NCI-H2171 (cell line): ENCODE measurements around the gene GATAD2B.
"Not testable (repeated sequence)": the region's sequence is repeated elsewhere in the genome, so short reads cannot be mapped to it uniquely, and the experiment has no call there.

Experiments
- DNase-seq: peaks from one replicate; lab custom pipeline; 2025; lab: John Stamatoyannopoulos, UW

Gene GATAD2B

DNA sequence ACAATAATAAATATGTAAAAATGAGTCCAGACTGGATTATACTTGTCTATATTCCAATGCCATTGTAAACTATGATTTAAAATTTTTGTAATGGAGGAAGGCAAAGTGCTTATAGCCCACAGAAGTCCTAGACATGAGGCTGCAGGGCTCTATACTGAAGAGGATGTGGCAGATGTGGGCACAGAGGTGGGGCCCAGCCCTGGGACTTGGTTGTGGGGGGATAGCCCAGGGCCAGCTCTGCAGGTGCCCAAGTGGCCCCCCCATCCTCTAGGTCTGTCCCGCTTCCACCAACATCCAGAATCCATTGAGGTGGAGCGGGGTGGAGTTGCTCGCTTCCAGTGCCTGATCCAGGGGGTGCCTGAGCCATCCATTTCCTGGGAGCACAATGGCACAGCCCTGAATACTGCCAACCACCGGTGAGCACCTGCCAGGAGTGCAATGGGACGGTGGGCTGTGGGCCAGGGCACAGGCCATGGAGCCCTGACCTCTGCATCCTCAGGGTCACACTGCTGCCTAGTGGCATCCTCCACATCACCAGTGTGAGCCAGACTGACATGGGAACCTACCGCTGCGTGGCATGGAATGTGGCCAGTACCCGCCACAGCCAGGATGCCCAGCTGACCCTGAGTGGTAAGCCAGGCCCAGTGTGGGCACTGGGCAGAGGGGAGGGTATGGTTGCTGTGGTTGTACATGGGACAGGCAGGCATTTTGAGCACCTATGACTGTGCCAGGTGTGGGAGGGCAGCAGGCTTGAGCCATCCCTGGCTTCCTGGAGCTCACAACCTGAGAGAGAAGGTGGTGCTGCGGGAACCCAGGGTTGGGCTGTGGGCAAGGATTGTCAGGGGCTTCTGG lies 126.6 kb downstream of the GATAD2B start:
- no peak for DNase-seq

DNA sequence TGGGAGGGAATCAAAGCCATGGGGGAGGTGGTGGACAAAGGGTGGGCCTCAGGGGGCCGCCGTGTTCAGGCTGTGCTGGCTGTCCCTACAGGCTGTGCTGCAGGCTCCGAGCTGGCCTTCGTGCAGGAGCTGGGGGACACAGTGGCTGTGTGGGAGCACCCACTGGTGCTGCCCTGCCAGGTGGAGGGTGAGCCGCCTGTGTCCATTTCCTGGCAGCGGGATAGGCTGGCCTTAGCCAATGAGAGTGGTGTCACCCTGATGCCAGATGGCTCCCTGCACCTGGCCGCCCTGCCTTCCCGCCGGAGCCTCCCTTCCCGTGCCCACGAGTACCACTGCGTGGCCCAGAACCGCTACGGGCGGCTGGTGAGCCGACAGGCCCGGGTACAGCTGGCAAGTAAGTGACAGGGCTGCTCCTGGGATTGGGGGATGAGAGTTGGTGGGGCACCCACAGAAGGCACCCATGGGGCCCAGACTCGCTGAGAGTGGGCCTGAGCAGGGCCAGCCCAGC lies 127.4 kb downstream of the GATAD2B start:
- no peak for DNase-seq

DNA sequence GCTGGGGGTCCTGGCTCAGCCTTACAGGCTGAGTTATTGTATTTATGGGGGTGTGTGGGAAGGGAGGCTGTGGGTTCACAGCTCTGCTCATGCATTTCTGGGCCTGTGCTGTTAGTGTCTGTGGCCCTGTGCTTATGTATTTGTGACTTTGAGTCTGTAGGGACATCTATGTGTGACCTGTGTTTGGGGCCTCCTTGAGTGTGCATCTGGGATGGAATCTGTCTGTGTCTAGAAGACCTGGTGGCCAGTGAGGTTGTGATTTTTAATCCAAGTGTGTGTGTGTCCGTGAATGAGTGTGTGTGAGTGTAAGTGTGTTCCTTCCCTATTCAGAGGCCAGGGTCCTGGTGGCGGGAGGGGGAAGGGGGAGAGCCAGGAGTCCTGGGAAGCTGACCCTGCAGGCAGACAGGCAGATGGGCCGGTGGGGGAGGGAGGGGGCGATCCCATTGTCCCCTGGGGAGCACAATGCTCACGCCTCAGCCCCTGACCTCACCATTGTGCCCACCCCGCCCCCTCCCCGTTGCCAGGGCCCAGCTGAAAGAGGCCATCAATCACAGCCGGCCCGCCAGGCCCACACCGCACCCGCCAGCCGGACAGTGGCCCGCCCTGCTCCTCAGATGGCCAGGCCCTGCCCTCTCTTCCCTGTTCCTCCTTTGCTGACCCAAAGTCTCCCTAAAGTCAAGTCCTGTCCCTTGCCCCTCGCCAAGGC lies 128.0 kb downstream of the GATAD2B start:
- DNase-seq = no peak

DNA sequence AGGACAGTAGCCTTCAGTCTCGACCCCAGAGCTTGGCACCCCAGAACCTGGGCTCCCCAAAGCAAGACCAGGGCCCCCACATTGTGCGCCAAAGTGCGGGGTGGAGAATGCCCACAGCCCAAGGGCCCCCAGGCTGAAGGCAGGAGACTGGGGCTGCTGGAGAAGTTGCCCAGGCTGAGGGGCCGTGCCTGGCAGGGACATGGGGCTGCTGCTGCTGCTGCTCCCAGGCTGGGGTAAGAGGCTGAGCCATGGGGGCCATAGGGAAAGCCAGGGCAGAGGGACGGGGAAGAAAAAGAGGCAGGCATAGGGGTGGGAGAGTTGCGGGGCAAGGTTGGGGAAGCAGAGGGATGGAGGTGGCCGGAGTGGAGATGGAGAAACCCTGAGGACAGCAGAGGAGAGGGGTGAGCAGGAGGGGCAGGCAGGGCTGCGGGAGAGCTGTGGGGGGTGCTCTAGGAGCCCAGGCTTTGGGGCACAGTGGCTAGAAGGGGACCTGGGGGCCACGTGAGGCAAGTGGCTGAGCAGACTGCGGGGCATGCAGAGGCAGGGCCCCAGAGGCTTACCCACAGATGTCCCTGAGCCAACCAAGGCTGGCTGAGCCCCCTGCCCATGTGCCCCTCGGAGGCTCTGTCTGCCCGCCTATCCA lies 128.7 kb downstream of the GATAD2B start:
- DNase-seq = no peak

GRCh38 chr1:153793261-153793972 lies 129.4 kb downstream of the GATAD2B start:
- DNase-seq = no peak

- DNase-seq = no peak
Observed at GRCh38 chr1:153792631-153793041, 130.1 kb downstream of the GATAD2B start.

- no peak for DNase-seq
Observed at GRCh38 chr1:153791648-153792253, 131.0 kb downstream of the GATAD2B start.

- no peak for DNase-seq
Observed at GRCh38 chr1:153790966-153791647, 131.7 kb downstream of the GATAD2B start.

- no peak for DNase-seq
Observed at GRCh38 chr1:153790313-153790965, 132.3 kb downstream of the GATAD2B start.

- DNase-seq = no peak
Observed at GRCh38 chr1:153789478-153790034, 133.2 kb downstream of the GATAD2B start.

DNA sequence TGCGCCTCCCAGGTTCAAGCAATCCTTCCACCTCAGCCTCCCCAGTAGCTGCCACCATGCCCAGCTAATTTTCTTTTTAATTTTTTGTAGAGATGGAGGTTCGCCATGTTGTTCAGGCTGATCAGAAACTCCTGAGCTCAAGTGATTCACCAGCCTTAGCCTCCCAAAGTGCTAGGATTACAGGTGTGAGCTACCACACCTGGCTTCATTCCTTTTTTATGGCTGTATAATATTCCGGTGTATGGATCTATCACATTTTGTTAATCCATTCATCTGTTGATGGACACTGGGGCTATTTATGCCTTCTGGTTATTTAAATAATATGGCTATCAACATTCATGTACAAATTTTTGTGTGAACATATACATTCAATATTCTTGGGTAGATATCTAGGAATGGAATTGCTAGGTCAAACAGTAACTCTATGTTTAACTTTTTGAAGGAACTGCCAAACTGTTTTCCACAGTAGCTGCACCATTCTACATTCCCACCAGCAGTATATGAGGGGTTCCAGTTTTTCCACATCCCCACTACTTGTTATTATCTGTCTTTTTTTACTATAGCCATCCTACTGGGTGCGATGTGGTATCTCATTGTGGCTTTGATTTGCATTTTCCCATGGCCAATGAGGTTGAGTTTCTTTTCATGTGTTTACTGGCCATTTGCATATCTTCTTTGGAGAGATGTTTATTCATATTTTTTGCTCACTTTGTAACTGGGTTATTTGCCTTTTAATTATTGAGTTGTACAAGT lies 136.6 kb downstream of the GATAD2B start:
- no peak for DNase-seq

- peak; percentile 80 for DNase-seq
Observed at GRCh38 chr1:153783233-153784190, 139.3 kb downstream of the GATAD2B start.

DNA sequence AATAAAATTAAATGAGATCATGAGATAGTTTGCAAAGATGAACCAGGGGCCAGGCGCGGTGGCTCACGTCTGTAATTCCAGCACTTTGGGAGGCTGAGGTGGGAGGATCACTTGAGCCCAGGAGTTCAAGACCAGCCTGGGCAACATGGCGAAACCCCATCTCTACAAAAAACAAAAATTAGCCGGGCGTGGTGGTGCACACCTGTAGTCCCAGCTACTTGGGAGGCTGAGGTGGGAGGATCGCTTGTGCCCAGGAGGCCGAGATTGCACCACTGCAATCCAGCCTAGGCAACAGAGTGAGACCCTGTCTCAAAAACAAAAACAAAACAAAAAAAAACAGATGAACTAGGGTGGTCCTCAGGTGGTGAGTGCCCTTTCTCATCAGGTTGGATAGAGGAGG lies 140.1 kb downstream of the GATAD2B start:
- DNase-seq = not testable (repeated sequence)

DNA sequence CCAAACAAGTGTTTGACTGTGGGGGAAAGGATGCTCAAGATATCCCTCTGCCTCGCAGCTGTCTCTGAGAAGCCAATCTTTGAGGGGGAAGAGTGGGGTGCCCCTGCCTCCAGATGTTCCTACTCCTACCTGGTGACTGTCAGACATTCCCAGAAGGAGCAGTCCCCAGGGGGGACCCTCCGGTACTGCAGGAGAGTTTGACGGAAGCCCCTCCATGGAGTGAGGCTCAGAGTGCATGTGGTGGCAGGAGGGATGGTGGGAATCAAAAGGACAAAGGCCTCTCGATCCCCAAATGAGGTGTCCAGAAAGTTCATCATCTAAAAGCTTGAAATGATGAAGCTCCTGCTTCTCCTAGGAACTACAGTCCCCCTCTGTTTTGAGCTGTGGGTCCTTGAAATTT lies 142.2 kb downstream of the GATAD2B start:
- DNase-seq = no peak

DNA sequence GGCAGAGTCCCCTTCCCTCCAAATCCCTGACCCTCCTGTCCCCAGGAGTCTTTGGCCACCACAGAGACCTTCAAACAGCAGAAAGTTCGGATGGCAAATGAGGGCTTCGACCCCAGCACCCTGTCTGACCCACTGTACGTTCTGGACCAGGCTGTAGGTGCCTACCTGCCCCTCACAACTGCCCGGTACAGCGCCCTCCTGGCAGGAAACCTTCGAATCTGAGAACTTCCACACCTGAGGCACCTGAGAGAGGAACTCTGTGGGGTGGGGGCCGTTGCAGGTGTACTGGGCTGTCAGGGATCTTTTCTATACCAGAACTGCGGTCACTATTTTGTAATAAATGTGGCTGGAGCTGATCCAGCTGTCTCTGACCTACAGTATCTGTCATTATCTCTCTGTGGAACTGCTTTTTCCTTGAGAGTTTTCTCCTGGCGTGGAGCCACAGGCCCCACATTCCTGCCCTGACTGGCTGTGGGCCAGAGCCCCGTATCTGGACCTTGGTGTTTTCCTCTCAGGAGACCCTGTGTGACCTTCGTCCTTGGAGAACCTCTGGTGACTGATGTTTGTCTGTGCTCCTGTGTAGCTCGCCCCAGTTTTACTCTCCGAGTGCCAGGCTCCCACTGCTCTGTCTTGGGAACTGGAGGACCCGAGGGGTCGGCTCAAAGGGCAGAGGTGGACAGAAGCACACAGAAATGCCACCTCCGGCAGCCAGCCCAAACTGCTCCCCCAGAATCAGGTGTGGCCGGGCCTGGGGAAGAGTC lies 142.8 kb downstream of the GATAD2B start:
- DNase-seq = no peak

DNA sequence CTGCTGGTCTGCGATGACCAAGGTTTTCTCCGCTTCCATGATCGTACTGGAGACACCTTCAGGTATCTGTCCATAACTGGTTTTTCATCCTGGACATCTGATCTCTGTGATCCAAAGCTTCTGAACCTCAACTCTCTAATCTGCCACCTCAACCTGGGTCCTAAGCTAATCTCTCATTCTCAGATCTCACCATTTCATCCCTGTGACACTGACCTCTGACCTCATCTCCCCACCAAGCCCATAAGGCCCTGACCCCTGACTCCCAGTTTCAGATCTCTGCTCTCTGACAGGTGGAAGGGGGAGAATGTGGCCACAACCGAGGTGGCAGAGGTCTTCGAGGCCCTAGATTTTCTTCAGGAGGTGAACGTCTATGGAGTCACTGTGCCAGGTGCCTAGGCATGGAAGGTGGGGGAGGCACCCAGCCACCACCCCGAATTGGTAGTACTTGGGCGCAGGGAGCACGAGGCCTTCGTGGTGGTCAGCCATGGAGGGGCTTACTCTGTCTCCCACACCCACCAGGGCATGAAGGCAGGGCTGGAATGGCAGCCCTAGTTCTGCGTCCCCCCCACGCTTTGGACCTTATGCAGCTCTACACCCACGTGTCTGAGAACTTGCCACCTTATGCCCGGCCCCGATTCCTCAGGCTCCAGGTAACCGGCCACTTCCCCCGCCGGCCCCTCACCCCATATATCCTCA lies 143.8 kb downstream of the GATAD2B start:
- DNase-seq = no peak
